ENCODE measurements around the gene HOXD1. TPM values are rescaled to one million over a fixed set of nuclear protein-coding genes. Genes with fewer than 3 reads are reported as not detected.

Gene HOXD1
- total and polyA plus RNA-seq, 4 experiments from 2014 or later = not detected

DNA sequence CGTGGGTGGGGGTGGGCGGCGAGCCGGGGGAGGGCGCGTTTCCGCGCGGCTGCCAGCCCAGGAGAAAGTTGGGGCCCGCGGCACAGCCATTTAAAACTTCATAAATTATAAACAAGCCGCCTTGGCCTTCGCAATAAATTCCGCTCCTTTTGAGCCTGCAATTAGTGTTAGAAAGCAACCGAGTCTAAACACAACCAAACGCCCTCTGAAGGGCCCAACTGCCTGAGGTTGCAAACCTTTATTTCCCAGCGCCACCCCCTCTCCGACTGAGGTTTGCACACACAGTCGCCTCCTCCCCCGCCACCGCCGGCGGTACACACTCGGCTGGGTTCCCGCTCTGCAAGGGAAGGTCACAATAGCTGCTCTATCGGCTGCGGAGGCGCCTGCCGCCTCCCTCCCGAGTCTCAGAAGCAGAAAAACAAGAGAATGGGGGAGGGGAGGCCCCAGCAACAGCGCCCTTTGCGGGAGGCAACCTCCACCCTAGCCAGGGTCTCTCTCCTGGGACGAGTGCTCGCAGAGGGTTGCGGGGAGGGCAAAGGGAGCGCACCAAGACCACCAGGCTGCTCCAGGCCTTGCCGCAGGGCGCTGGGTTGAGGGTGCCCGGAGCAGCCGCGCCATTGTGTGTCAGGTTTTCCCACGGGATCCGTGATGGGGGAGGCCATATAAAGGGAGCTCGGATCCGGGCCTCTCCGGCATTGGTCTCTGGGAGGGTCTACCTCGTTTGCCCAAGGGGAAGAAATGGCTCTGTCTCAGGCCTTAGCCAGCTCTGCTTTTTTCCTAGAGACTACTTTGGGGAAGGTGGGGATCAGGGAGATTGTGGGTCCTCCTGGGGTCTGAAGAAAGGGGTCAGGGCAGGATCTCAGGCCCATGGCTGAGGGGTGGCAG lies 13.4 kb upstream of the HOXD1 start:
- intact Hi-C loops (cut with micrococcal nuclease) = no loop called here
- CTCF ChIA-PET (ENCODE audit: partially characterized antibody) = no interaction called here

DNA sequence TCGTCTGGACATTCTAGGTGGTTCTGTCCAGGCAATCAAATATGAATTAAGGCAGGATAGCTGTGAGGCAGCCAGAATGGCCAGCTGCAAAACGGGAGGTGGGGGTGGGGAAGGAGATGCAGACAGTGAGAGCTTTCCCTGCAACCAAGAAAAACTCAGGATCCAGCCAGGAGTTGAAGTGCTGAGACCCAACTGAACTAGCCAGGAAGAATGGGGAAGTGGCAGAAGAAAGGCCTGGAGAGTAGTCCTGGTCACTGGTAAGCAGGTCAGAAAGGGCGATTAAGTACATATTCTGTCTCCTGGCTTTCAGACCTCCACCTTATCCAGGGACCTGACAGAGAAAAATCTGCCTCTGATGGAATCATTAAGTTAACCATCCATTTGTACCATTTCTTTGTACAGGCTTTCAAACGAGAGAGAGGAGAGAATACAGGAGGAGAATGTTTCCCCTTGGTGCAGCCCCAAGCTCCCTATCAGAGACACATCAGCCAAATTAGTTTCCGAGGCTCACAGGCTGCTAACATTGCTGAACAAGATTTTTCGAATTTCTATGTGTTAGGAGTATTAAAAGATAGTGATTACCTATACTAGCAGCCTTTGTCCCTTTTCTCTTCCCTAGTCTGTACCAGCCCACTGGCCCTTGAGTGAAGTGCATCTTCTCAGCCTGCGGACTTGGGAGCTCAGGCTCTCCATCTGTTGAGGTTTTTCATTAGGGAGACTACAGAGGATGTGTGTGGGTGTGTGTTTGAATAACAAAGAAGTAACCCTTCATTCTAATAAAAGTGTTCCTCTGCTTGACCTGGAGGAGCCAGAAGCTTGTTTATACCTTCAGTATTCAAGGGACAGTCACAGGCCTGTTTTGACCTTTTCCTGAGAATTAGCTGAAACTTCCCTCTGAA lies 12.5 kb upstream of the HOXD1 start:
- POLR2A ChIA-PET (ENCODE audit: partially characterized antibody) = no interaction called here
- H3K27ac ChIP-seq (ENCODE audit: low read depth, low read length) = no peak overlapping the region
- peaks cover 64% of the 10 kb centered on the region for H3K27me3 ChIP-seq (ENCODE audit: insufficient read depth, low read length)
- Mint-ChIP-seq H3K36me3 (no peaks in the 10 kb centered on the region), H3K4me3 (peak overlapping the region in 1 of 8 donors; percentile 24), H3K27me3 (peaks cover 62 to 67% of the 10 kb centered on the region in 2 donors), H3K9me3 (peaks cover 0 to 5% (median 0%) of the 10 kb centered on the region in 8 donors), H3K27ac (no peak overlapping the region), H3K4me1 (peaks cover 3 to 23% (median 15%) of the 10 kb centered on the region in 4 donors)
- no peaks in the 10 kb centered on the region for H3K36me3 ChIP-seq (ENCODE audit: insufficient read depth, low read length)
- CTCF ChIA-PET (ENCODE audit: partially characterized antibody) = no interaction called here
- no peaks in the 10 kb centered on the region for H3K4me1 ChIP-seq (ENCODE audit: insufficient read depth, low read length)
- intact Hi-C loops (cut with micrococcal nuclease) = no loop called here
- H3K4me3 ChIP-seq (ENCODE audit: low read length in 2 of 2) = no peak overlapping the region
- H3K9me3 ChIP-seq (ENCODE audit: control insufficient read depth in 1 of 2, low read length in 2 of 2) = no peaks in the 10 kb centered on the region
- no peak for DNase-seq

More for the DNA sequence above, 13.4 kb upstream of the HOXD1 start:
- Mint-ChIP-seq H3K36me3 (no peaks in the 10 kb centered on the region), H3K4me3 (peak overlapping the region in 2 of 8 donors; percentile 39 to 66), H3K27ac (no peak overlapping the region), H3K9me3 (peaks cover 0 to 5% (median 0%) of the 10 kb centered on the region in 8 donors), H3K4me1 (peaks cover 3 to 23% (median 15%) of the 10 kb centered on the region in 4 donors), H3K27me3 (peaks cover 64 to 66% of the 10 kb centered on the region in 2 donors)
- DNase-seq = no peak
- Histone ChIP-seq H3K27me3 (ENCODE audit: insufficient read depth, low read length) (peaks cover 60% of the 10 kb centered on the region), H3K36me3 (ENCODE audit: insufficient read depth, low read length) (no peaks in the 10 kb centered on the region), H3K9me3 (ENCODE audit: control insufficient read depth in 1 of 2, low read length in 2 of 2) (no peaks in the 10 kb centered on the region), H3K27ac (ENCODE audit: low read depth, low read length) (no peak overlapping the region), H3K4me1 (ENCODE audit: insufficient read depth, low read length) (no peaks in the 10 kb centered on the region), H3K4me3 (ENCODE audit: low read length in 2 of 2) (no peak overlapping the region)
- POLR2A ChIA-PET (ENCODE audit: partially characterized antibody) = no interaction called here

DNA sequence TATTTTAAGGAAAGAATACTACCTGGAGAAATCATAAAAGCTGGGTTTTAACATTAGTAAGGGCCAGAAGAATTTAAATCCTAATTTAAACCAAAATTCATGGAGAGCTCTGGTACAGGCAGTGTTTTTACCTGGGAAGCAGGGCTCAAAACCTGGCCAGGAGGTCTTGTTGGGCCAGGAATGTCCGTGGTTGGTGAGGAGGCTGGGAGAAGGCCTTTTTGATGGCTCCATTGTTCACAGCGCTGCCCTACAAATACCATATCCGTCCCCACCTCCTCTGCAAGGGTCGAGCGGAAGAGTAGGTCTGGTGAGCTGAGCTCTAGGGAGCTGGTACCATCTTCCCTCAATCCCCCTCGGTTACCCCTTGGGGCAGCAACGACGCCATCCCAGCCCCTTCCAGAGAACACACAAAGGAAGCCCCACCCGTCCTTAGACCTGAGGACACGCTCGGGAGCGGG lies 10.9 kb upstream of the HOXD1 start:
- H3K4me1 ChIP-seq (ENCODE audit: insufficient read depth, low read length) = no peaks in the 10 kb centered on the region
- CTCF ChIA-PET (ENCODE audit: partially characterized antibody) = no interaction called here

DNA sequence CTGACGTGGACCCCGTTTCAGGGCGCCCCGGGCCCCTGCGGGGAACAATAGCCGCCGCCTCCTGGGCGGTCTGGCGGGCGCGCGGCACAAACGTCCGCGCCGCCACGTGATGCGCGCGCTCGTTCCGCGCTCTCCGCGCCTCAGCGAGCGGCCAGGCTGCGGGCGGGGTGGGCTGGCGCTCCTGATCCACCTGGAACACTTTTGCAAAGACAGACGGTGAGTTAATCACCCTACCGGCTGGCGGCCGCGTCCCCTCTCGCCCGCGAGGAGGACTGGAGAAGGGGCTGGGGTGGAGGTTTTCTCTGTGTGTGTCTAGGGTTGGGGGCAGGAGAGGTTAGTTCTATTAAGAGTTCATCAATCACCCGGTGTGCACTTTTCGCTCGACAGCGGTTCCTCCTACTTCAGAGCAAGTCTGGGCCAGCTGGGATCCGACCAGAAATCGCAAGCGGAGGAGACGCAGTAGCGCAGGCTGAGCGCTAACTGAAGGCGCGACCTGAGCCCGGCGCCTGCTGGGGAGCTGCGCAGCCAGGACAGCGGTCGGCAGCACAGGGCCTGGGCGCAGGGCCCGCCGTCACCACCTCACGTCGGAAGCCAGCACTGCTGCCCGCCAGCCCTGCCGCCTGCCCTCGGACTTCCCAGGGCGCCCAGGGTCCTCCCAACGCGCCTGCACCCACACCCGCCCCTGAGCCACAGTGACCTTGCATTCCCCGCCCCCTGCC lies 10.3 kb upstream of the HOXD1 start:
- peaks cover 0 to 2% (median 0%) of the 10 kb centered on the region in 8 donors for H3K9me3 Mint-ChIP-seq
- peak overlapping the region in 2 of 8 donors; percentile 10 to 52 for H3K4me3 Mint-ChIP-seq
- DNase-seq = no peak
- no peak overlapping the region for H3K4me3 ChIP-seq (ENCODE audit: low read length in 2 of 2)
- no peak overlapping the region for H3K27ac ChIP-seq (ENCODE audit: low read depth, low read length)
- H3K27me3 Mint-ChIP-seq = peaks cover 60 to 68% of the 10 kb centered on the region in 2 donors
- H3K9me3 ChIP-seq (ENCODE audit: control insufficient read depth in 1 of 2, low read length in 2 of 2) = no peaks in the 10 kb centered on the region
- no peaks in the 10 kb centered on the region for H3K36me3 Mint-ChIP-seq
- no peaks in the 10 kb centered on the region for H3K36me3 ChIP-seq (ENCODE audit: insufficient read depth, low read length)
- ChIA-PET CTCF (ENCODE audit: partially characterized antibody) (no interaction called here), POLR2A (ENCODE audit: partially characterized antibody) (no interaction called here)
- peaks cover 2 to 23% (median 7%) of the 10 kb centered on the region in 4 donors for H3K4me1 Mint-ChIP-seq
- no peak overlapping the region for H3K27ac Mint-ChIP-seq
- H3K4me1 ChIP-seq (ENCODE audit: insufficient read depth, low read length) = no peaks in the 10 kb centered on the region
- intact Hi-C loops (cut with micrococcal nuclease) = no loop called here
- peaks cover 64% of the 10 kb centered on the region for H3K27me3 ChIP-seq (ENCODE audit: insufficient read depth, low read length)

More for the DNA sequence above, 10.9 kb upstream of the HOXD1 start:
- H3K36me3 ChIP-seq (ENCODE audit: insufficient read depth, low read length) = no peaks in the 10 kb centered on the region
- POLR2A ChIA-PET (ENCODE audit: partially characterized antibody) = no interaction called here
- no peak overlapping the region for H3K4me3 ChIP-seq (ENCODE audit: low read length in 2 of 2)
- peaks cover 0 to 3% (median 1%) of the 10 kb centered on the region in 8 donors for H3K9me3 Mint-ChIP-seq
- no peak overlapping the region for H3K27ac Mint-ChIP-seq
- H3K4me3 Mint-ChIP-seq = peak overlapping the region in 1 of 8 donors; percentile 22
- peaks cover 59 to 66% of the 10 kb centered on the region in 2 donors for H3K27me3 Mint-ChIP-seq
- no peak overlapping the region for H3K27ac ChIP-seq (ENCODE audit: low read depth, low read length)
- H3K27me3 ChIP-seq (ENCODE audit: insufficient read depth, low read length) = peaks cover 69% of the 10 kb centered on the region
- no peak for DNase-seq
- H3K36me3 Mint-ChIP-seq = no peaks in the 10 kb centered on the region
- peaks cover 3 to 23% (median 9%) of the 10 kb centered on the region in 4 donors for H3K4me1 Mint-ChIP-seq
- no peaks in the 10 kb centered on the region for H3K9me3 ChIP-seq (ENCODE audit: control insufficient read depth in 1 of 2, low read length in 2 of 2)
- intact Hi-C loops (cut with micrococcal nuclease) = no loop called here

DNA sequence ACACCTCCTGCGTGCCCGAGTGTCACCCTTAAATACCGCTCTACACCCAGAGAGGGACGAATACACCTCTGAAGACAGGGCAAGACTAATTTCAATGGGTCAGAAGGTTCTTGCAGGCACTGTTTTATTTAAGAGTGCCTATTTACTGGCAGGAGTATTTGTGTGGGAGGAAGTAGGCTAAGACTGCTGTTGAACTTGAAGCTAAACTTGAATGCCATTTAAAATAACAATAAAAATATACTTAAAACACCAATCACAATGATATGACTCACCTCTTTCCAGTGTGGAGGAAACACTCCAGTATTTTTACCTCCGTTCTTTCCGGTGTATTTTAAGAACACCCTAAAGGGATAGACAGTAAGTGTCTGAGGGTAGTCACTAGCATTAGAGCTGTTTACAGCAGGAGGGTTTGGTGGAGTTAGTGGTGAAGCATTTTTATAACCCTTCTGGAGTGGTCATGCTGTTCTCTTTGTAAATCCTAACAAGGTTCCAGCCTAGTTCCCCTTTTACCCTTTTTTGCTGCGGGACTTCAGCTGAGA lies 9.6 kb upstream of the HOXD1 start:
- Histone ChIP-seq H3K4me1 (ENCODE audit: insufficient read depth, low read length) (no peaks in the 10 kb centered on the region), H3K27me3 (ENCODE audit: insufficient read depth, low read length) (peaks cover 58% of the 10 kb centered on the region), H3K4me3 (ENCODE audit: low read length in 2 of 2) (no peak overlapping the region), H3K27ac (ENCODE audit: low read depth, low read length) (no peak overlapping the region), H3K36me3 (ENCODE audit: insufficient read depth, low read length) (no peaks in the 10 kb centered on the region), H3K9me3 (ENCODE audit: control insufficient read depth in 1 of 2, low read length in 2 of 2) (no peaks in the 10 kb centered on the region)
- H3K4me1 Mint-ChIP-seq = peaks cover 1 to 22% (median 6%) of the 10 kb centered on the region in 4 donors
- no peak for DNase-seq
- no peaks in the 10 kb centered on the region for H3K36me3 Mint-ChIP-seq
- H3K27me3 Mint-ChIP-seq = peaks cover 60 to 68% of the 10 kb centered on the region in 2 donors
- intact Hi-C loops (cut with micrococcal nuclease) = no loop called here
- no peak overlapping the region for H3K27ac Mint-ChIP-seq
- ChIA-PET CTCF (ENCODE audit: partially characterized antibody) (no interaction called here), POLR2A (ENCODE audit: partially characterized antibody) (no interaction called here)
- H3K9me3 Mint-ChIP-seq = peaks cover 0 to 2% (median 0%) of the 10 kb centered on the region in 8 donors
- peak overlapping the region in 1 of 8 donors; percentile 5 for H3K4me3 Mint-ChIP-seq

DNA sequence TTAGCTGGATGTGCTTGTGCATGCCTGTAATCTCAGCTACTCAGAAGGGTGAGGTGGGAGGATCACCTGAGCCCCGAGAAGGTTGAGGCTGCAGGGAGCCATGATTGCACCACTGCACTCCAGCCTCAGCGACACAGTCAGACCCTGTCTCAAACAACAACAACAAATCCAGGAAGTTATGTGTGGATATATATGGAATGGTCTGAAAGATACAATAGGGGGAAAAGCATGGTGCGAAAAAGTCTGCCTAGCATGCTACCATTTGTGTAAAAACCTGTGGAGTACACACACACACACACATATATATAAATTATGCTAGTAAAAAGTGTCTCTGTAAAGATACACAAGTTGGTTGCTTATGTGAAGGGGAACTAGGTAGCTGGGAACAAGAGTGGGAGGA lies 6.9 kb upstream of the HOXD1 start:
- Mint-ChIP-seq H3K4me1 (peaks cover 0 to 12% (median 7%) of the 10 kb centered on the region in 4 donors), H3K4me3 (no peak overlapping the region), H3K27me3 (peaks cover 55 to 66% of the 10 kb centered on the region in 2 donors), H3K27ac (no peak overlapping the region), H3K36me3 (peaks cover 0 to 4% of the 10 kb centered on the region in 2 donors), H3K9me3 (peaks cover 0 to 3% (median under 1%) of the 10 kb centered on the region in 8 donors)
- H3K27me3 ChIP-seq (ENCODE audit: insufficient read depth, low read length) = peaks cover 42% of the 10 kb centered on the region
- no peaks in the 10 kb centered on the region for H3K9me3 ChIP-seq (ENCODE audit: control insufficient read depth in 1 of 2, low read length in 2 of 2)
- H3K36me3 ChIP-seq (ENCODE audit: insufficient read depth, low read length) = no peaks in the 10 kb centered on the region
- no peaks in the 10 kb centered on the region for H3K4me1 ChIP-seq (ENCODE audit: insufficient read depth, low read length)
- intact Hi-C loops (cut with micrococcal nuclease) = no loop called here
- H3K27ac ChIP-seq (ENCODE audit: low read depth, low read length) = no peak overlapping the region
- no peak overlapping the region for H3K4me3 ChIP-seq (ENCODE audit: low read length in 2 of 2)
- POLR2A ChIA-PET (ENCODE audit: partially characterized antibody) = no interaction called here
- DNase-seq = no peak
- CTCF ChIA-PET (ENCODE audit: partially characterized antibody) = no interaction called here
